HepG2 (cell line): ENCODE results near the gene PPP1R7. TPM values are rescaled to one million over a fixed set of nuclear protein-coding genes. Genes with fewer than 3 reads are reported as not detected.
A peak's percentile ranks its signal among the peaks of the same experiment; 100 is the strongest.

Experiments
- ASH2L ChIP-seq: fragments of 300-600, 200-600 bp; sonication (generic); IDR thresholded peaks from 2 replicates; pipeline ENCODE4 v1.7.0; 2017; ENCODE audit warnings: low read depth, mild to moderate bottlenecking, moderate library complexity, mixed read lengths, low read length; ENCODE audit not compliant: insufficient read length
- HNF4G ChIP-seq, 2 experiments: sonication (generic) in 1 of 2; formaldehyde crosslinking in 1 of 2; IDR thresholded peaks; 2 replicates each; pipeline versions ENCODE4 v1.4.0 to v1.6.1; 2011 to 2020; ENCODE audit warnings: borderline replicate concordance in 2 of 2, low read depth in 2 of 2, mild to moderate bottlenecking in 2 of 2, low read length in 1 of 2, missing genetic modification reagents in 1 of 2, moderate library complexity in 1 of 2
- MXD3 ChIP-seq: IDR thresholded peaks from 2 replicates; pipeline ENCODE4 v1.6.1; 2016; ENCODE audit warnings: mild to moderate bottlenecking, missing biosample characterization, missing genetic modification reagents
- NFE2 ChIP-seq: sonication (generic); formaldehyde crosslinking; IDR thresholded peaks from 2 replicates; pipeline ENCODE4 v1.4.0; 2020; ENCODE audit warnings: missing genetic modification reagents
- NFYB ChIP-seq: sonication (generic); formaldehyde crosslinking; IDR thresholded peaks from 2 replicates; pipeline ENCODE4 v1.4.0; 2020; ENCODE audit warnings: missing genetic modification reagents
- SOX5 ChIP-seq: IDR thresholded peaks from 2 replicates; pipeline ENCODE4 v1.6.1; 2016; ENCODE audit warnings: borderline replicate concordance
- TGIF2 ChIP-seq: IDR thresholded peaks from 2 replicates; pipeline ENCODE4 v1.6.1; 2016; ENCODE audit warnings: control low read depth, missing compliant biosample characterization
- UBTF ChIP-seq: sonication (generic); formaldehyde crosslinking; IDR thresholded peaks from 2 replicates; pipeline ENCODE4 v1.4.0; 2020; ENCODE audit warnings: mild to moderate bottlenecking, missing genetic modification reagents
- YEATS2 ChIP-seq: sonication (generic); formaldehyde crosslinking; IDR thresholded peaks from 2 replicates; pipeline ENCODE4 v1.4.0; 2020; ENCODE audit warnings: missing genetic modification reagents, borderline replicate concordance
- ZBTB39 ChIP-seq: sonication (generic); formaldehyde crosslinking; IDR thresholded peaks from 2 replicates; pipeline ENCODE4 v1.5.0; 2020; ENCODE audit warnings: missing genetic modification reagents
- ZFX ChIP-seq: sonication (generic); formaldehyde crosslinking; IDR thresholded peaks from 2 replicates; pipeline ENCODE4 v1.4.0; 2020; ENCODE audit warnings: mild to moderate bottlenecking, low read depth, missing genetic modification reagents, moderate library complexity
- ZMYM4 ChIP-seq: sonication (generic); formaldehyde crosslinking; IDR thresholded peaks from 2 replicates; pipeline ENCODE4 v1.8.1; 2023; ENCODE audit warnings: mild to moderate bottlenecking, missing genetic modification reagents
- ZNF446 ChIP-seq: sonication (generic); formaldehyde crosslinking; IDR thresholded peaks from 2 replicates; pipeline ENCODE4 v1.5.0; 2020; ENCODE audit warnings: mild to moderate bottlenecking, missing genetic modification reagents
- ZNF547 ChIP-seq: sonication (generic); formaldehyde crosslinking; IDR thresholded peaks from 2 replicates; pipeline ENCODE4 v1.5.1; 2020; ENCODE audit warnings: mild to moderate bottlenecking, missing genetic modification reagents
- ZNF761 ChIP-seq: sonication (generic); formaldehyde crosslinking; conservative IDR thresholded peaks from 2 replicates; pipeline ENCODE4 v1.4.0; 2020; ENCODE audit warnings: mild to moderate bottlenecking, missing genetic modification reagents
- ZNF773 ChIP-seq: sonication (generic); formaldehyde crosslinking; IDR thresholded peaks from 2 replicates; pipeline ENCODE4 v1.4.0; 2020; ENCODE audit warnings: missing genetic modification reagents, borderline replicate concordance
- polyA plus RNA-seq, 8 experiments: library from polyadenylated mRNA; depleted of rRNA in 3 of 8; stranded (reverse) in 7 of 8; unstranded in 1 of 8; fragments of >200 nt; fragmentation: Illumina TruSeq in 4 of 8; extraction: Trizol in 4 of 8; gene quantifications; 2 replicates each; pipeline versions ENCODE4 v1.2.1 to v1.2.3, GENCODE V29; 2011 to 2016; ENCODE audit warnings: low read depth in 4 of 8, missing spikeins in 1 of 8, mixed read lengths in 1 of 8; ENCODE audit not compliant: insufficient read depth in 1 of 8
- total RNA-seq, 5 experiments: library from RNA; depleted of rRNA; stranded (reverse); fragments of >200 nt; fragmentation: Illumina TruSeq; extraction: Trizol; gene quantifications; 2 replicates each; pipeline ENCODE4 v1.2.3, GENCODE V29; 2016; ENCODE audit warnings: low read depth in 1 of 5
- TF ChIP-seq, protein P1 (sequence below): sonication (generic); formaldehyde crosslinking; IDR thresholded peaks from 2 replicates; pipeline ENCODE4 v1.8.0; 2022; ENCODE audit warnings: mild to moderate bottlenecking, missing genetic modification reagents, moderate library complexity
- TF ChIP-seq, protein P2 (sequence below): sonication (generic); formaldehyde crosslinking; IDR thresholded peaks from 2 replicates; pipeline ENCODE4 v1.5.0; 2020; ENCODE audit warnings: missing genetic modification reagents, mild to moderate bottlenecking, borderline replicate concordance

PPP1R7 gene
- total and polyA plus RNA-seq, 2 of the 13 experiments (the other 11 are each of a cell fraction or from before 2014, with no cell fraction given): 33.3 to 67.9 TPM

GRCh38 chr2:241148891-241149674 lies 1.2 kb upstream of the PPP1R7 start, which contains the start of gene PASK (continued):
- TF ChIP-seq HNF4G (IDR thresholded peaks at IDR 0.05; ENCODE audit: borderline replicate concordance, low read depth, low read length): no peak
- TF ChIP-seq HNF4G (CRISPR knock-in tag; IDR thresholded peaks at IDR 0.05; ENCODE audit: borderline replicate concordance, low read depth): 0 out of 2 replicates have a peak, but pooled peaks have one; percentile 36
- TF ChIP-seq, protein P1, sequence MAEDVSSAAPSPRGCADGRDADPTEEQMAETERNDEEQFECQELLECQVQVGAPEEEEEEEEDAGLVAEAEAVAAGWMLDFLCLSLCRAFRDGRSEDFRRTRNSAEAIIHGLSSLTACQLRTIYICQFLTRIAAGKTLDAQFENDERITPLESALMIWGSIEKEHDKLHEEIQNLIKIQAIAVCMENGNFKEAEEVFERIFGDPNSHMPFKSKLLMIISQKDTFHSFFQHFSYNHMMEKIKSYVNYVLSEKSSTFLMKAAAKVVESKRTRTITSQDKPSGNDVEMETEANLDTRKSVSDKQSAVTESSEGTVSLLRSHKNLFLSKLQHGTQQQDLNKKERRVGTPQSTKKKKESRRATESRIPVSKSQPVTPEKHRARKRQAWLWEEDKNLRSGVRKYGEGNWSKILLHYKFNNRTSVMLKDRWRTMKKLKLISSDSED: peak; percentile 58; the same call in 1 of the 2 replicates
- peak; percentile 34 for TF ChIP-seq ZFX (CRISPR knock-in tag)
- TF ChIP-seq TGIF2: 0 out of 2 replicates have a peak, but pooled peaks have one; percentile 12
- TF ChIP-seq SOX5 (CRISPR knock-in tag): no peak
- TF ChIP-seq ZBTB39 (CRISPR knock-in tag): no peak
- peak; percentile 21; the same call in 1 of the 2 replicates for TF ChIP-seq ZNF547 (CRISPR knock-in tag)
- TF ChIP-seq NFE2 (CRISPR knock-in tag): no peak
- 0 out of 2 replicates have a peak, but pooled peaks have one; percentile 21 for TF ChIP-seq ZNF773
- TF ChIP-seq ASH2L: peak; percentile 60
- peak; percentile 38; the same call in 1 of the 2 replicates for TF ChIP-seq MXD3 (CRISPR knock-in tag)
- TF ChIP-seq ZNF761: peak; percentile 36; the same call in 1 of the 2 replicates
- TF ChIP-seq ZNF446: 0 out of 2 replicates have a peak, but pooled peaks have one; percentile 84
- peak; percentile 95 for TF ChIP-seq NFYB (CRISPR knock-in tag)
- TF ChIP-seq YEATS2 (CRISPR knock-in tag): peak; percentile 60
- TF ChIP-seq, protein P2, sequence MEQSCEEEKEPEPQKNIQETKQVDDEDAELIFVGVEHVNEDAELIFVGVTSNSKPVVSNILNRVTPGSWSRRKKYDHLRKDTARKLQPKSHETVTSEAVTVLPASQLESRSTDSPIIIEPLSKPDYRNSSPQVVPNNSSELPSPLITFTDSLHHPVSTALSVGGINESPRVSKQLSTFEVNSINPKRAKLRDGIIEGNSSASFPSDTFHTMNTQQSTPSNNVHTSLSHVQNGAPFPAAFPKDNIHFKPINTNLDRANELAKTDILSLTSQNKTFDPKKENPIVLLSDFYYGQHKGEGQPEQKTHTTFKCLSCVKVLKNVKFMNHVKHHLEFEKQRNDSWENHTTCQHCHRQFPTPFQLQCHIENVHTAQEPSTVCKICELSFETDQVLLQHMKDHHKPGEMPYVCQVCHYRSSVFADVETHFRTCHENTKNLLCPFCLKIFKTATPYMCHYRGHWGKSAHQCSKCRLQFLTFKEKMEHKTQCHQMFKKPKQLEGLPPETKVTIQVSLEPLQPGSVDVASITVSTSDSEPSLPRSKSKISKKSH (CRISPR knock-in tag): peak; percentile 63; the same call in 1 of the 2 replicates
- peak; percentile 72; the same call in 1 of the 2 replicates for TF ChIP-seq UBTF
- TF ChIP-seq ZMYM4 (CRISPR knock-in tag): peak; percentile 30; the same call in 1 of the 2 replicates
